UCSD-AML1 (cell line): ENCODE measurements around the gene OLFML1.
A peak's percentile ranks its signal among the peaks of the same experiment; 100 is the strongest.
"Not testable (repeated sequence)": the region's sequence is repeated elsewhere in the genome, so short reads cannot be mapped to it uniquely, and the experiment has no call there.

ENCODE experiments used
- DNase-seq: peaks from one replicate; lab custom pipeline; 2025; ENCODE audit not compliant: unreplicated experiment; lab: John Stamatoyannopoulos, UW

The OLFML1 gene

GRCh38 chr11:7511401-7511800, 26.1 kb downstream of the OLFML1 start:
- no peak for DNase-seq

GRCh38 chr11:7512525-7513233, 27.4 kb downstream of the OLFML1 start:
- DNase-seq = peak; percentile 47

- peak; percentile 82 for DNase-seq
Observed at GRCh38 chr11:7513234-7514098, 28.2 kb downstream of the OLFML1 start, which contains the start of gene PPFIBP2. Gene PPFIBP2, plus strand, starts transcription at chr11:7513999. Its CDS starts 35,477 bp downstream, at chr11:7549476.

GRCh38 chr11:7514099-7514591, 28.8 kb downstream of the OLFML1 start:
- no peak for DNase-seq

GRCh38 chr11:7515447-7515886, 30.2 kb downstream of the OLFML1 start:
- DNase-seq = no peak

GRCh38 chr11:7516475-7516874, 31.2 kb downstream of the OLFML1 start:
- no peak for DNase-seq

- DNase-seq = not testable (repeated sequence)
Observed at GRCh38 chr11:7517743-7518142, 32.4 kb downstream of the OLFML1 start.

GRCh38 chr11:7518811-7519562, 33.7 kb downstream of the OLFML1 start:
- DNase-seq = no peak

GRCh38 chr11:7520011-7520942, 35.0 kb downstream of the OLFML1 start:
- no peak for DNase-seq

GRCh38 chr11:7520981-7521487, 35.7 kb downstream of the OLFML1 start:
- DNase-seq = no peak

- DNase-seq = no peak
Observed at GRCh38 chr11:7522121-7522520, 36.8 kb downstream of the OLFML1 start.

- no peak for DNase-seq
Observed at GRCh38 chr11:7522546-7522945, 37.2 kb downstream of the OLFML1 start.

- no peak for DNase-seq
Observed at GRCh38 chr11:7523416-7524210, 38.3 kb downstream of the OLFML1 start.

- no peak for DNase-seq
Observed at GRCh38 chr11:7524462-7525235, 39.3 kb downstream of the OLFML1 start.

- no peak for DNase-seq
Observed at GRCh38 chr11:7525424-7525823, 40.1 kb downstream of the OLFML1 start.

GRCh38 chr11:7527029-7527428, 41.7 kb downstream of the OLFML1 start:
- DNase-seq = no peak

GRCh38 chr11:7528514-7529049, 43.3 kb downstream of the OLFML1 start:
- DNase-seq = no peak

- no peak for DNase-seq
Observed at GRCh38 chr11:7530013-7530640, 44.8 kb downstream of the OLFML1 start.
